A673 (cell line): ENCODE results near the gene ZBTB45. TPM values are rescaled to one million over a fixed set of nuclear protein-coding genes. Genes with fewer than 3 reads are reported as not detected.

ENCODE experiments used
- BruUV-seq: library from RNA; stranded (reverse); fragments of 400-500 nt; replicated peaks from 2 replicates; lab custom pipeline; 2021; lab: Mats Ljungman, UMichigan
- CTCF ChIA-PET: fragments of 300-600 bp; sonication (Branson Sonifier 250); formaldehyde crosslinking; loops from one replicate; lab custom pipeline; 2022; ENCODE audit warnings: antibody characterized with exemption; lab: Charles Lee
- POLR2A ChIA-PET: fragments of 300-600 bp; sonication (Branson Sonifier 250); formaldehyde crosslinking; loops from one replicate; lab custom pipeline; 2022; ENCODE audit warnings: antibody characterized with exemption; ENCODE audit not compliant: low non-redundant PET; lab: Charles Lee
- DNase-seq: peaks from one replicate; pipeline ENCODE4 v3.0.0-alpha.2; 2015; ENCODE audit warnings: low spot score
- H3K27ac ChIP-seq: fragments of 200-600 bp; sonication (generic); 2 replicates; pipeline ENCODE4 v1.5.1; 2016; ENCODE audit warnings: mixed run types, low read depth, mild to moderate bottlenecking, mixed read lengths, antibody characterized with exemption, low read length; ENCODE audit not compliant: poor library complexity, severe bottlenecking
- H3K27me3 ChIP-seq: fragments of 200-600 bp; sonication (generic); replicated peaks from 2 replicates; pipeline ENCODE4 v1.6.1; 2017; ENCODE audit warnings: mixed run types, low read depth, mild to moderate bottlenecking, mixed read lengths, antibody characterized with exemption, low read length; ENCODE audit not compliant: insufficient read depth, poor library complexity
- H3K36me3 ChIP-seq: fragments of 200-600 bp; sonication (generic); 2 replicates; pipeline ENCODE4 v1.6.1; 2016; ENCODE audit warnings: mixed run types, mild to moderate bottlenecking, mixed read lengths, antibody characterized with exemption, low read length; ENCODE audit not compliant: insufficient read depth, poor library complexity, severe bottlenecking
- H3K4me1 ChIP-seq: fragments of 200-600 bp; sonication (generic); 2 replicates; pipeline ENCODE4 v1.6.1; 2017; ENCODE audit warnings: mixed run types, mild to moderate bottlenecking, mixed read lengths, antibody characterized with exemption, low read length; ENCODE audit not compliant: insufficient read depth, poor library complexity, severe bottlenecking
- H3K4me3 ChIP-seq: fragments of 200-600 bp; sonication (generic); 2 replicates; pipeline ENCODE4 v1.5.1; 2016; ENCODE audit warnings: low read depth, mixed run types, mild to moderate bottlenecking, mixed read lengths, low read length; ENCODE audit not compliant: poor library complexity, severe bottlenecking
- H3K9me3 ChIP-seq: fragments of 200-600 bp; sonication (generic); 2 replicates; pipeline ENCODE4 v1.6.1; 2016; ENCODE audit warnings: mixed run types, low read depth, mild to moderate bottlenecking, mixed read lengths, antibody characterized with exemption, low read length; ENCODE audit not compliant: poor library complexity, severe bottlenecking
- CTCF ChIP-seq: fragments of 300-800, 200-600 bp; sonication (generic); conservative IDR thresholded peaks from 2 replicates; pipeline ENCODE4 v1.5.1; 2017; ENCODE audit warnings: low read depth, mild to moderate bottlenecking, antibody characterized with exemption, low read length, moderate library complexity, mixed read lengths
- EZH2 ChIP-seq: fragments of 200-600 bp; sonication (generic); IDR thresholded peaks from 2 replicates; pipeline ENCODE4 v1.6.1; 2017; ENCODE audit warnings: borderline replicate concordance, low read depth, mild to moderate bottlenecking, mixed read lengths, antibody characterized with exemption, low read length; ENCODE audit not compliant: poor library complexity, severe bottlenecking
- intact Hi-C: fragments of 100-400 bp; cut with micrococcal nuclease; formaldehyde crosslinking; loops from one replicate; pipeline ENCODE4 v1.10.0; 2022; ENCODE audit not compliant: unreplicated experiment
- total RNA-seq: library from RNA; stranded (reverse); gene quantifications from 2 replicates; pipeline ENCODE4 v1.2.3, GENCODE V29; 2021

ZBTB45 gene
- total RNA-seq, 1 experiment from 2014 or later = 25.0 TPM

GRCh38 chr19:58563823-58564222, 44.2 kb upstream of the ZBTB45 start:
- CTCF ChIA-PET = no interaction called here

GRCh38 chr19:58563034-58563573, 43.5 kb upstream of the ZBTB45 start:
- ChIA-PET POLR2A (no interaction called here), CTCF (no interaction called here)
- BruUV-seq = no TSS peak
- no peak for TF ChIP-seq CTCF
- TF ChIP-seq EZH2 = no peak
- Histone ChIP-seq H3K9me3 (no peaks in the 10 kb centered on the region), H3K36me3 (no peaks in the 10 kb centered on the region), H3K27me3 (no peaks in the 10 kb centered on the region), H3K27ac (no peak overlapping the region), H3K4me1 (peaks cover 16% of the 10 kb centered on the region), H3K4me3 (peak overlapping the region; percentile 43)
- peak; percentile 33 for DNase-seq
- intact Hi-C loops = no loop called here

More at GRCh38 chr19:58563823-58564222, 44.2 kb upstream of the ZBTB45 start:
- no peak for DNase-seq
- POLR2A ChIA-PET = no interaction called here
- H3K4me1 ChIP-seq = peaks cover 16% of the 10 kb centered on the region
- TF ChIP-seq CTCF (no peak), EZH2 (no peak)
- no peaks in the 10 kb centered on the region for H3K27me3 ChIP-seq
- BruUV-seq = no TSS peak
- intact Hi-C loops = no loop called here
- no peak overlapping the region for H3K4me3 ChIP-seq
- H3K27ac ChIP-seq = no peak overlapping the region
- H3K9me3 ChIP-seq = no peaks in the 10 kb centered on the region
- no peaks in the 10 kb centered on the region for H3K36me3 ChIP-seq

- TF ChIP-seq CTCF (no peak), EZH2 (no peak)
- Histone ChIP-seq H3K27me3 (no peaks in the 10 kb centered on the region), H3K4me1 (peaks cover 16% of the 10 kb centered on the region), H3K27ac (no peak overlapping the region), H3K36me3 (no peaks in the 10 kb centered on the region), H3K9me3 (no peaks in the 10 kb centered on the region), H3K4me3 (peak overlapping the region; percentile 43)
- no TSS peak for BruUV-seq
- intact Hi-C loops = no loop called here
- ChIA-PET POLR2A (no interaction called here), CTCF (no interaction called here)
- peak; percentile 51 for DNase-seq
These were observed 42.8 kb upstream of the ZBTB45 start for GRCh38 chr19:58562122-58563033.
